GM06990 (cell line): ENCODE results near the gene GJC2.

Experiments
- DNase-seq: peaks from one replicate; pipeline ENCODE4 v3.0.0-alpha.2; 2011; ENCODE audit not compliant: insufficient read length; ENCODE audit errors: extremely low read depth
- H3K27me3 ChIP-seq: replicated peaks from 2 replicates; pipeline ENCODE4 v1.6.0; 2011; ENCODE audit warnings: low read length; ENCODE audit not compliant: control insufficient read depth, insufficient read depth
- H3K36me3 ChIP-seq: 2 replicates; pipeline ENCODE4 v1.5.1; 2011; ENCODE audit warnings: low read length; ENCODE audit not compliant: control insufficient read depth, insufficient read depth
- H3K4me3 ChIP-seq: replicated peaks from 2 replicates; pipeline ENCODE4 v1.5.1; 2011; ENCODE audit warnings: low read depth, mild to moderate bottlenecking, control low read depth, low read length
- TF ChIP-seq, protein P1 (sequence below): IDR thresholded peaks from 2 replicates; pipeline ENCODE4 v1.5.1; 2011; ENCODE audit warnings: low read length, control low read depth, mild to moderate bottlenecking, inconsistent platforms; ENCODE audit not compliant: insufficient read depth, poor library complexity, severe bottlenecking

GJC2 gene

DNA sequence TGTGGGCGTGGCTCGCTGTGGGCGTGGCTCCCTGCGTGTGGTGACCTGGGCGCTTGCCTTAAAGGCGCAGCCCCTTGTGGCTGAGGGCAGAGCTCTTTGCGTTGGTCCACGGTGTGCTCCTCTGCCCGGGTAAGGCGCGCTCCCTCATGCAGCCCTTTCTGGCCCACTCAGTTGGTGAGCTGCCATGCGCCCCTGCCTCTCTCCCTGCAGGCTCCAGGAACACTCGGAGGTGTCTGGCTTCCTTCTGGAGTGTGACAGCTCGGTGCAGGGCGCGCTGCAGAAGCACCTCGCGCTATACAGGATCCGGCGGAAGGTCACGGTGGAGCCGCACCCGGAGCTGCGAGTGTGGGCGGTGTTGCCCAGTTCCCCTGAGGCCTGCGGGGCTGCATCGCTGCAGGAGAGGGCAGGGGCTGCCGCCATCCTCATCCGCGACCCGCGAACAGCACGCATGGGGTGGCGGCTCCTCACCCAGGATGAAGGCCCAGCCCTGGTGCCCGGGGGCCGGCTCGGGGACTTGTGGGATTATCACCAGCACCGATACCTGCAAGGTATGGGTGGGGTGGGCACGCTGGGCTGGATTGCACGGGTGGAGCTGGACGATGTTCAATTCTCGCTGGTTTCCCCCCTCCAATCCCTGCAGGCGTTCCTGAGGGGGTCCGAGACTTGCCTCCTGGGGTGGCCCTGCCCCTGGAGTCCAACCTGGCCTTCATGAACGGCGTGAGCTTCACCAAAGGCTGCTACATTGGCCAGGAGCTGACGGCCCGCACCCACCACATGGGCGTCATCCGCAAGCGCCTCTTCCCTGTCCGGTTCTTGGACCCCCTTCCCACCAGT, 25.0 kb downstream of the GJC2 start:
- Histone ChIP-seq H3K4me3 (no peak overlapping the region), H3K27me3 (no peaks in the 10 kb centered on the region), H3K36me3 (no peaks in the 10 kb centered on the region; the same call in none of the 2 replicates)
- DNase-seq = no peak
- TF ChIP-seq, protein P1, sequence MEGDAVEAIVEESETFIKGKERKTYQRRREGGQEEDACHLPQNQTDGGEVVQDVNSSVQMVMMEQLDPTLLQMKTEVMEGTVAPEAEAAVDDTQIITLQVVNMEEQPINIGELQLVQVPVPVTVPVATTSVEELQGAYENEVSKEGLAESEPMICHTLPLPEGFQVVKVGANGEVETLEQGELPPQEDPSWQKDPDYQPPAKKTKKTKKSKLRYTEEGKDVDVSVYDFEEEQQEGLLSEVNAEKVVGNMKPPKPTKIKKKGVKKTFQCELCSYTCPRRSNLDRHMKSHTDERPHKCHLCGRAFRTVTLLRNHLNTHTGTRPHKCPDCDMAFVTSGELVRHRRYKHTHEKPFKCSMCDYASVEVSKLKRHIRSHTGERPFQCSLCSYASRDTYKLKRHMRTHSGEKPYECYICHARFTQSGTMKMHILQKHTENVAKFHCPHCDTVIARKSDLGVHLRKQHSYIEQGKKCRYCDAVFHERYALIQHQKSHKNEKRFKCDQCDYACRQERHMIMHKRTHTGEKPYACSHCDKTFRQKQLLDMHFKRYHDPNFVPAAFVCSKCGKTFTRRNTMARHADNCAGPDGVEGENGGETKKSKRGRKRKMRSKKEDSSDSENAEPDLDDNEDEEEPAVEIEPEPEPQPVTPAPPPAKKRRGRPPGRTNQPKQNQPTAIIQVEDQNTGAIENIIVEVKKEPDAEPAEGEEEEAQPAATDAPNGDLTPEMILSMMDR = no peak

DNA sequence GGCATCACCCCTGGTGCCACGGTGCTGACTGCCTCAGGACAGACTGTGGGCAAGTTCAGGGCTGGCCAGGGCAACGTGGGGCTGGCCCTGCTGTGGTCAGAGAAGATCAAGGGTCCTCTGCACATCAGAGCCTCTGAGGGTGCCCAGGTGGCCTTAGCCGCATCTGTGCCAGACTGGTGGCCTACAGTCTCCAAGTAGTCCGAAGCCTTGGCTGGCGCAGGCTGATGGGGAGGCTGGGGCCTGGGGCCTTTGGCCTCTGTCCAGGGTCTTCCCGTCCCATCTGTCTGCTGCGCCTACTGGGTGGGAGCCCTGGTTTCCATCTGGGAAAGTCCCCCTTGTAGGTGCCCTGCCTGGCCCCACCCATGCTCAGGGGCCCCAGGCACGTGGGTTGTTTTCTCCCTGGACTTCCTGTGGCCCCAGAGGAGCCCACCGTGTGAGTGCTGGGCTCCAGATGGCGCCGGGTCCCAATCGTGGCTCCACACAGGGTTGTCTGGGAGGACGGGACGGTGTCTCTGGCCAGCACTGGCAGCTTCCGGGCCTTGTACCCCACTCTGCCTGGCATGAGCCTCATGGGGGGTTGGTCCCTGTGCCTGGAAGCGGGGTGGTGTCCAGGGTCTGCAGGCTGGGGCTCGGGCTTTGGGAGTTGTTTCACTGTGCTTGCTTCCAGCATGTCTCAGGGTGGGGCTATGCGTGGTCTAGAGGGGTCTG, 25.7 kb downstream of the GJC2 start:
- Histone ChIP-seq H3K4me3 (no peak overlapping the region), H3K27me3 (no peaks in the 10 kb centered on the region), H3K36me3 (no peaks in the 10 kb centered on the region; the same call in none of the 2 replicates)
- TF ChIP-seq, protein P1 = no peak
- no peak for DNase-seq

DNA sequence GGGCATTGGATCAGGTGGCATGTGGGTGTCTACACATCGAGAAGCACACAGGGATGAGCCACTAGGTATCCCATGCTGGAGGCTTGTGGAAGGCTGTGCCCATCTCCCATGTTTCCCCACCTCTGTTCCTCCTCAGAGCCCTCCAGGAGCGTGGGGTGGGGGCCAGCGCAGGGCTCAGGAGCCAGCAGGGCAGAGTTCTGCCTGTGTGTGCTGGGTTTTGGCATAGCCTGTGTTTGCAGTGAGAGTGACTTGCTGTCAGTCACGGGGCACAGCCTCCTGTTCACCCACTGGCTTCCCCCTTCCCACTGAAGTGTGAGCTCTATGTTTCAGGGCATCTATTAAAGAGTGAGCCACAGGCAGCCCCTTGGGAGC, 26.3 kb downstream of the GJC2 start:
- TF ChIP-seq, protein P1 = no peak
- DNase-seq = no peak
- Histone ChIP-seq H3K36me3 (no peaks in the 10 kb centered on the region; the same call in 1 of the 2 replicates), H3K27me3 (no peaks in the 10 kb centered on the region), H3K4me3 (no peak overlapping the region)

DNA sequence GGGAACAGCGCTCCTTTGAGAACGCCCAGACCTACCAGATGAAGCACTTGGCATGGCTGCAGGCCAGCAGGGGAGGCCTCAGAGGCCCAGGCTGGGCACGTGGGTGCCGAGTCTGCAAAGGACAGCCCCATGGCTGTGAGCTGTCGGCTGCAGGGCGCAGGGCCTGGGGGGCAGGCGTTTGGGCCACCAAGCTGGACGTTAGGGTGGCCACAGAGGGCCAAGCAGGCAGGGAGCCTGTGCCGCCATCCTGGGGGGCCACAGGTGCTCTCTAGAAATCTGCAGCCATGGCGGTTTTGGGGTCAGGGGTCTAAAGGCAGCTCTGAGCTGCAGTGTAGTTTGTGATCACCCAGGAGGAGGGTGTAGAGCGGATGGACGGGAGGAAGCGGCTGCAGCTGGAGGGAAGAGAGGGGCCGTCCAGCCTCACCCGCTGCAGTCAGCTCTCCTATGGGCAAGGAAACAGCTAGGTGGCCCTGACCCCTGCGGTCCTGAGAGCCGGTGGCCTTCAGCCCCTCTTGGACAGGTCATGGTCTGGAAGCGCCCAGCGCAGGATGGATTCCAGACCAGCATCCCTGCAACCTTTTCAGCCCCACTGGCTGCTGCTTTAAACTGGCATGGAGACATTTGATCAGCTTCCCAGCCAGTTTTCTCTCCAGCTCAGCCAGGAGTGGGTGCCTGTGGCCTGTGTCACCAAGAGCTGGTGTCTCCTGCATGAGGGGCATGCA, 26.9 kb downstream of the GJC2 start:
- TF ChIP-seq, protein P1 = no peak
- no peaks in the 10 kb centered on the region; the same call in 1 of the 2 replicates for H3K36me3 ChIP-seq
- no peak overlapping the region for H3K4me3 ChIP-seq
- no peaks in the 10 kb centered on the region for H3K27me3 ChIP-seq
- DNase-seq = no peak

DNA sequence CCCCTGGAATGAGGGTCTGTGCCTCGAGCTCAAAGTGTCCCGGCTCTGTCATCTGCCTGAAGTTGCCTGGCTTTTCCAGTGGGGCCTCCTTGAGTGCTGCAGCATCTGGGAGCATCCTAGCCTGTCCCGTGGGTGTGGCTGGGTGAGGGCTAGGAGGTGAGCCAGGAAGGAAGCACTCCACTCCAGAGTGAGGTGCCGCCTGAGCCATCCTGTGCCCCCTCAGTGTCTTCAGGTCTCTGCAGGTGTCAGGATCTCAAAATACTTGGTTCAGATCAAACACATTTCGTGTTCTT, 27.4 kb downstream of the GJC2 start:
- TF ChIP-seq, protein P1 = no peak
- no peaks in the 10 kb centered on the region; the same call in 1 of the 2 replicates for H3K36me3 ChIP-seq
- no peak for DNase-seq
- H3K27me3 ChIP-seq = no peaks in the 10 kb centered on the region
- H3K4me3 ChIP-seq = no peak overlapping the region
